H1 (cell line): ENCODE measurements around the gene RAD51B. TPM values are rescaled to one million over a fixed set of nuclear protein-coding genes. Genes with fewer than 3 reads are reported as not detected.

Source experiments
- CTCF ChIA-PET: fragments of 300-600 bp; sonication (Branson Sonifier 250); formaldehyde crosslinking; loops from one replicate; lab custom pipeline; 2021; ENCODE audit not compliant: partially characterized antibody; lab: Charles Lee
- POLR2A ChIA-PET: fragments of 300-600 bp; sonication (Branson Sonifier 250); formaldehyde crosslinking; loops from one replicate; lab custom pipeline; 2021; ENCODE audit warnings: inconsistent platforms; ENCODE audit not compliant: partially characterized antibody; lab: Charles Lee
- DNase-seq, 2 experiments: peaks; one replicate each; pipeline versions ENCODE4 v3.0.0 to v3.0.0-alpha.2; 2010 to 2022; ENCODE audit warnings: low spot score in 2 of 2, low read depth in 1 of 2, mixed read lengths in 1 of 2
- FAIRE-seq: peaks from 2 replicates; lab custom pipeline; 2011; peaks lifted over from hg19 to GRCh38; lab: Jason Lieb, UNC
- H2AFZ ChIP-seq: 2 replicates; pipeline ENCODE4 v1.8.1; 2012; ENCODE audit warnings: low read length, inconsistent platforms
- H2AK5ac ChIP-seq: 2 replicates; pipeline ENCODE4 v1.6.1; 2013; ENCODE audit warnings: low read depth, low read length
- H2BK120ac ChIP-seq: replicated peaks from 2 replicates; pipeline ENCODE3; 2013; ENCODE audit warnings: low read depth, low read length, inconsistent platforms
- H2BK12ac ChIP-seq: 2 replicates; pipeline ENCODE4 v1.6.1; 2013; ENCODE audit warnings: low read depth, low read length
- H2BK15ac ChIP-seq: 2 replicates; pipeline ENCODE4 v1.6.1; 2013; ENCODE audit warnings: low read length
- H2BK20ac ChIP-seq: 2 replicates; pipeline ENCODE4 v1.6.1; 2013; ENCODE audit warnings: low read length
- H2BK5ac ChIP-seq: 2 replicates; pipeline ENCODE4 v1.6.1; 2013; ENCODE audit warnings: low read depth, low read length
- H3K14ac ChIP-seq: 2 replicates; pipeline ENCODE4 v1.6.1; 2013; ENCODE audit warnings: inconsistent platforms; ENCODE audit not compliant: insufficient read length
- H3K18ac ChIP-seq: 2 replicates; pipeline ENCODE4 v1.6.1; 2013; ENCODE audit warnings: low read length; ENCODE audit errors: extremely low read depth
- H3K23ac ChIP-seq: 2 replicates; pipeline ENCODE4 v1.6.1; 2013; ENCODE audit warnings: inconsistent platforms; ENCODE audit not compliant: insufficient read length
- H3K23me2 ChIP-seq: 2 replicates; pipeline ENCODE4 v1.6.1; 2013; ENCODE audit warnings: low read depth, low read length
- H3K27ac ChIP-seq: 2 replicates; pipeline ENCODE4 v1.6.1; 2011; ENCODE audit warnings: low read depth, low read length, inconsistent platforms
- H3K27me3 ChIP-seq, 4 experiments: replicated peaks in 1 of 4; 1 replicate in 1 of 4; 2 replicates in 3 of 4; pipeline versions ENCODE4 v1.6.1 to v1.8.1; 2011 to 2013; ENCODE audit warnings: low read length in 3 of 4, mild to moderate bottlenecking in 3 of 4, inconsistent platforms in 2 of 4, mixed read lengths in 2 of 4, moderate library complexity in 1 of 4; ENCODE audit not compliant: control insufficient read depth in 3 of 4, insufficient read depth in 3 of 4; ENCODE audit errors: extremely low read depth in 1 of 4
- H3K36me3 ChIP-seq, 4 experiments: 2 replicates each; pipeline versions ENCODE4 v1.6.1 to v1.8.1; 2011 to 2013; ENCODE audit warnings: mild to moderate bottlenecking in 4 of 4, low read length in 3 of 4, moderate library complexity in 2 of 4, control low read depth in 1 of 4, inconsistent platforms in 1 of 4; ENCODE audit not compliant: insufficient read depth in 4 of 4, control insufficient read depth in 2 of 4
- H3K4ac ChIP-seq: replicated peaks from 2 replicates; pipeline ENCODE3; 2013; ENCODE audit warnings: low read length, low read depth, mixed read lengths, inconsistent platforms; ENCODE audit not compliant: insufficient read length
- H3K4me1 ChIP-seq, 4 experiments: replicated peaks in 1 of 4; 1 replicate in 1 of 4; 2 replicates in 3 of 4; pipeline versions ENCODE4 v1.6.1 to v1.8.1; 2011 to 2013; ENCODE audit warnings: low read length in 3 of 4, inconsistent platforms in 2 of 4, mixed read lengths in 1 of 4; ENCODE audit not compliant: insufficient read depth in 4 of 4, control insufficient read depth in 3 of 4
- H3K4me2 ChIP-seq, 2 experiments: 2 replicates each; pipeline versions ENCODE4 v1.6.1 to v1.8.1; 2011 to 2013; ENCODE audit warnings: low read depth in 2 of 2, low read length in 2 of 2, control low read depth in 1 of 2, inconsistent platforms in 1 of 2, mild to moderate bottlenecking in 1 of 2; ENCODE audit not compliant: insufficient read depth in 1 of 2
- H3K4me3 ChIP-seq, 4 experiments: fragments of 200-600, 300-600 bp in 1 of 4; sonication (generic), shearing (Covaris generic), sonication (Bioruptor Twin) in 1 of 4; 2 replicates each; pipeline versions ENCODE4 v1.5.1 to v1.8.1; 2011 to 2016; ENCODE audit warnings: low read length in 4 of 4, low read depth in 3 of 4, control low read depth in 2 of 4, inconsistent platforms in 2 of 4, mild to moderate bottlenecking in 2 of 4, mixed read lengths in 1 of 4, moderate library complexity in 1 of 4; ENCODE audit not compliant: insufficient read depth in 2 of 4; ENCODE audit errors: extremely low read depth in 1 of 4
- H3K56ac ChIP-seq: replicated peaks from 2 replicates; pipeline ENCODE3; 2013; ENCODE audit warnings: low read depth, mild to moderate bottlenecking, mixed read lengths, low read length, inconsistent platforms; ENCODE audit not compliant: insufficient read length
- H3K79me1 ChIP-seq: 2 replicates; pipeline ENCODE4 v1.6.1; 2013; ENCODE audit warnings: low read depth, low read length, control low read depth
- H3K79me2 ChIP-seq, 2 experiments: 2 replicates each; pipeline versions ENCODE4 v1.6.1 to v1.8.1; 2012 to 2013; ENCODE audit warnings: low read length in 2 of 2, mild to moderate bottlenecking in 2 of 2, inconsistent platforms in 1 of 2; ENCODE audit not compliant: insufficient read depth in 2 of 2, control insufficient read depth in 1 of 2
- H3K9ac ChIP-seq, 4 experiments: replicated peaks in 1 of 4; 1 replicate in 1 of 4; 2 replicates in 3 of 4; pipeline versions ENCODE4 v1.6.1 to v1.8.1; 2011 to 2013; ENCODE audit warnings: low read depth in 3 of 4, low read length in 3 of 4, control low read depth in 2 of 4, mild to moderate bottlenecking in 2 of 4, moderate library complexity in 2 of 4, inconsistent platforms in 1 of 4; ENCODE audit errors: extremely low read depth in 1 of 4
- H3K9me3 ChIP-seq, 2 experiments: 2 replicates each; pipeline versions ENCODE4 v1.6.1 to v1.8.1; 2012 to 2013; ENCODE audit warnings: mild to moderate bottlenecking in 2 of 2, moderate library complexity in 2 of 2, control low read depth in 1 of 2, inconsistent platforms in 1 of 2, low read depth in 1 of 2, low read length in 1 of 2, mixed read lengths in 1 of 2; ENCODE audit not compliant: insufficient read depth in 2 of 2
- H4K20me1 ChIP-seq, 2 experiments: replicated peaks in 1 of 2; 2 replicates each; pipeline versions ENCODE3 to v1.8.1; 2011 to 2013; ENCODE audit warnings: inconsistent platforms in 2 of 2, low read length in 2 of 2, mild to moderate bottlenecking in 1 of 2; ENCODE audit not compliant: insufficient read depth in 2 of 2, control insufficient read depth in 1 of 2
- H4K5ac ChIP-seq: 2 replicates; pipeline ENCODE4 v1.6.1; 2013; ENCODE audit warnings: low read length, low read depth, mixed read lengths, inconsistent platforms; ENCODE audit not compliant: insufficient read length
- H4K8ac ChIP-seq: 2 replicates; pipeline ENCODE4 v1.8.0; 2013; ENCODE audit warnings: mild to moderate bottlenecking, moderate library complexity, low read length, inconsistent platforms; ENCODE audit not compliant: insufficient read depth; ENCODE audit errors: extremely low read depth
- H4K91ac ChIP-seq: replicated peaks from 2 replicates; pipeline ENCODE3; 2013; ENCODE audit warnings: low read length, mixed read lengths, inconsistent platforms; ENCODE audit not compliant: insufficient read length
- ATF3 ChIP-seq: IDR thresholded peaks from 2 replicates; pipeline ENCODE4 v1.6.1; 2011; ENCODE audit warnings: low read depth, mild to moderate bottlenecking, low read length; ENCODE audit not compliant: insufficient read depth
- CBX8 ChIP-seq: fragments of 300-800, 300-1000 bp; sonication (generic); IDR thresholded peaks from 2 replicates; pipeline ENCODE4 v1.7.1; 2016; ENCODE audit warnings: low read depth, low read length, borderline replicate concordance
- GTF2F1 ChIP-seq: IDR thresholded peaks from 2 replicates; pipeline ENCODE4 v1.6.1; 2012; ENCODE audit warnings: low read depth, low read length, improper control_type of control experiment, borderline replicate concordance
- HDAC2 ChIP-seq, 2 experiments: fragments of 300-600 bp in 1 of 2; sonication (generic) in 1 of 2; IDR thresholded peaks; 2 replicates each; pipeline ENCODE4 v1.6.1; 2011 to 2012; ENCODE audit warnings: low read depth in 2 of 2, low read length in 2 of 2, mild to moderate bottlenecking in 2 of 2, moderate library complexity in 2 of 2, borderline replicate concordance in 1 of 2, inconsistent platforms in 1 of 2
- MAFK ChIP-seq: IDR thresholded peaks from 2 replicates; pipeline ENCODE4 v1.6.1; 2012; ENCODE audit warnings: low read depth, mild to moderate bottlenecking, improper control_type of control experiment, low read length
- MAX ChIP-seq: IDR thresholded peaks from 2 replicates; pipeline ENCODE4 v1.6.1; 2012; ENCODE audit warnings: inconsistent platforms
- SP1 ChIP-seq: IDR thresholded peaks from 2 replicates; pipeline ENCODE4 v1.6.1; 2011; ENCODE audit warnings: low read depth, low read length
- SUZ12 ChIP-seq: fragments of 200-600 bp; sonication (generic); IDR thresholded peaks from 2 replicates; pipeline ENCODE4 v1.6.1; 2012; ENCODE audit warnings: mild to moderate bottlenecking, inconsistent platforms, low read length, moderate library complexity, mixed read lengths
- WGBS, 2 experiments: shearing (Covaris generic) in 1 of 2; methylation state at CpG; one replicate each; pipeline versions ENCODE4 v1.1.6 to v1.1.7; 2013 to 2015; ENCODE audit warnings: low lambda C conversion rate in 2 of 2, mixed read lengths in 2 of 2, inconsistent platforms in 1 of 2, low coverage in 1 of 2, missing lambda C conversion rate in 1 of 2; ENCODE audit not compliant: insufficient replicate concordance in 2 of 2, insufficient coverage in 1 of 2, insufficient read length in 1 of 2; ENCODE audit errors: extremely low coverage in 1 of 2, missing lambda C conversion rate in 1 of 2; 5-methylcytosine and 5-hydroxymethylcytosine counted together
- polyA plus RNA-seq, 7 experiments: library from polyadenylated mRNA; depleted of rRNA in 3 of 7; stranded (reverse) in 5 of 7; unstranded in 2 of 7; fragments of >200 nt in 5 of 7; fragments of 200-250 nt in 2 of 7; gene quantifications; 1 replicate in 5 of 7; 2 replicates in 1 of 7; 4 replicates in 1 of 7; pipeline versions ENCODE4 v1.2.1 to v1.2.3, GENCODE V29; 2011 to 2013; ENCODE audit warnings: missing spikeins in 2 of 7, mixed read lengths in 2 of 7
- total RNA-seq: library from RNA; stranded (reverse); fragmentation: NEBNext Ultra II Directional; extraction: Animal tissue kit (Norgen Biotek cat#: 25700); gene quantifications from 2 replicates; pipeline ENCODE4 v1.2.1, GENCODE V29; 2021

Gene RAD51B
- total and polyA plus RNA-seq, 2 of the 8 experiments (the other 6 are each of a cell fraction or from before 2014, with no cell fraction given): 3.9 to 14.9 TPM

- H3K36me3 ChIP-seq: no peaks in the 10 kb centered on the region
- no peak overlapping the region for H4K8ac ChIP-seq
- no peaks in the 10 kb centered on the region; a peak in 1 of 7 replicates for H3K27me3 ChIP-seq
- peak overlapping the region; percentile 20 for H4K91ac ChIP-seq
- ChIA-PET CTCF (interaction anchor here (0.6 to 1.1 kb wide), 5 partner anchors 15 to 61 kb away, joined by 3 to 4 read pairs (median 3); no protein-coding TSS in a partner anchor), POLR2A (no interaction called here)
- no peak overlapping the region for H3K23ac ChIP-seq
- H2BK15ac ChIP-seq: 0 out of 2 replicates have a peak overlapping the region, but pooled peaks have one; percentile 18
- no peaks in the 10 kb centered on the region for H4K20me1 ChIP-seq
- no peak overlapping the region for H3K27ac ChIP-seq
- no peaks in the 10 kb centered on the region for H3K79me2 ChIP-seq
- peaks cover 0 to 17% (median 8%) of the 10 kb centered on the region in 4 experiments; a peak in 5 of 7 replicates for H3K4me1 ChIP-seq
- TF ChIP-seq SP1 (no peak), MAX (no peak), GTF2F1 (no peak), MAFK (no peak), ATF3 (no peak), SUZ12 (no peak), HDAC2 (IDR thresholded peaks at IDR 0.05; ENCODE audit: borderline replicate concordance in 1 of 2, low read depth in 2 of 2, low read length in 2 of 2) (no peak), CBX8 (no peak)
- no peak overlapping the region for H4K5ac ChIP-seq
- no peak overlapping the region for H3K4me2 ChIP-seq
- no peak overlapping the region for H3K56ac ChIP-seq
- H2AK5ac ChIP-seq: no peak overlapping the region
- no peaks in the 10 kb centered on the region for H3K79me1 ChIP-seq
- H2BK12ac ChIP-seq: no peak overlapping the region
- H3K18ac ChIP-seq: no peak overlapping the region
- WGBS, 2 experiments: 89% methylated on average over 24 of the region's 25 CpGs; no CpG with 5 or more reads in 1 of the 2 experiments
- H3K14ac ChIP-seq: no peak overlapping the region
- no peak overlapping the region for H3K9ac ChIP-seq
- H3K23me2 ChIP-seq: no peaks in the 10 kb centered on the region
- H2BK20ac ChIP-seq: no peak overlapping the region
- H2BK120ac ChIP-seq: no peak overlapping the region
- FAIRE-seq: no peak
- H3K4ac ChIP-seq: no peak overlapping the region
- no peak overlapping the region for H2AFZ ChIP-seq
- DNase-seq: no peak
- no peaks in the 10 kb centered on the region for H3K9me3 ChIP-seq
- H2BK5ac ChIP-seq: no peak overlapping the region
- no peak overlapping the region for H3K4me3 ChIP-seq
Observed at GRCh38 chr14:68603533-68604360, 784.2 kb downstream of the RAD51B start.
